Choroid plexus epithelial cell (primary cell): ENCODE measurements around the gene SHB.

Experiments
- DNase-seq: peaks from one replicate; pipeline ENCODE4 v3.0.0-alpha.2; 2010; ENCODE audit warnings: low read depth
- H3K4me3 ChIP-seq: 2 replicates; pipeline ENCODE4 v1.5.1; 2011; ENCODE audit warnings: low read depth, mild to moderate bottlenecking, control low read depth, low read length, moderate library complexity
- TF ChIP-seq, protein P1 (sequence below): conservative IDR thresholded peaks from 2 replicates; pipeline ENCODE4 v1.5.1; 2011; ENCODE audit warnings: low read depth, mild to moderate bottlenecking, control low read depth, inconsistent platforms, low read length, moderate library complexity

SHB gene

DNA sequence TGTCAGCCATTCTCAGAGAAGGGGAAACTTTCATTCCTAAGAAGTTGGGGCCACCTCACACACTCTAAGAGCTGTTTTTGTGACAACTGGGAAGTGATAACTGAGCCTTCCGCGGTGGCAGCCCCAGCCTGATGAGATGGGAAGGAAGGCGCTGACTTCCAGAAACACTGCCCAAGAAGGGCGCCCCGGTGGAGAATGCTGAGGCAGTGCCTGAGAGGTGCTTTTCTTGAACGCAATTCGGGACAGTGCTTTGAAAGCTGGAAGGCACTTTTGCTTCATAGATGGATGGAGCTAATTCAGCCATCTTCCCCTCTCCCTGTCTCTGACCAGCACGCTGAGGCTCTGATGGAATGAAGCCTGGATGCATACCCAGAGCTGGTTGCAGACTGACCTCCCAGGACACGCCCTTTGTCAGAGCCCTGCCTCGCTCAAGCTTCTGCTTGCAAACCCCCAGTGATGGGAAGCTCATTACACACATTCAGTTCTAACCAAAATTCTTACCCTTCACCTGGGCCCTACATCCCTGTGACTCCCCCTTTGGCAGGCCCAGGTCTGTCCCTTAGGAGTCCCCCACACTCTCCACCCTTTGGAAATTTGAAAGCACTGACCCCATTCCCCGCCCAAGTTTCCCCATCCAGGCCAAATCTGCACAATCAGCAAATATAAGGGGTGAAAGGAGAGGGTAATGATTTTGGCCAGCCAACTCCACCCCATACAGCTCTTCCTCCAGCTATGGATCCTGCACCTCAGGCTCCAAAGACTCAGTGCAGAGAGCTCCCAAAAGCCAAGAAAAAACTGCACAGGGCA lies 98.5 kb downstream of the SHB start:
- TF ChIP-seq, protein P1, sequence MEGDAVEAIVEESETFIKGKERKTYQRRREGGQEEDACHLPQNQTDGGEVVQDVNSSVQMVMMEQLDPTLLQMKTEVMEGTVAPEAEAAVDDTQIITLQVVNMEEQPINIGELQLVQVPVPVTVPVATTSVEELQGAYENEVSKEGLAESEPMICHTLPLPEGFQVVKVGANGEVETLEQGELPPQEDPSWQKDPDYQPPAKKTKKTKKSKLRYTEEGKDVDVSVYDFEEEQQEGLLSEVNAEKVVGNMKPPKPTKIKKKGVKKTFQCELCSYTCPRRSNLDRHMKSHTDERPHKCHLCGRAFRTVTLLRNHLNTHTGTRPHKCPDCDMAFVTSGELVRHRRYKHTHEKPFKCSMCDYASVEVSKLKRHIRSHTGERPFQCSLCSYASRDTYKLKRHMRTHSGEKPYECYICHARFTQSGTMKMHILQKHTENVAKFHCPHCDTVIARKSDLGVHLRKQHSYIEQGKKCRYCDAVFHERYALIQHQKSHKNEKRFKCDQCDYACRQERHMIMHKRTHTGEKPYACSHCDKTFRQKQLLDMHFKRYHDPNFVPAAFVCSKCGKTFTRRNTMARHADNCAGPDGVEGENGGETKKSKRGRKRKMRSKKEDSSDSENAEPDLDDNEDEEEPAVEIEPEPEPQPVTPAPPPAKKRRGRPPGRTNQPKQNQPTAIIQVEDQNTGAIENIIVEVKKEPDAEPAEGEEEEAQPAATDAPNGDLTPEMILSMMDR: no peak
- no peak overlapping the region for H3K4me3 ChIP-seq
- no peak for DNase-seq

DNA sequence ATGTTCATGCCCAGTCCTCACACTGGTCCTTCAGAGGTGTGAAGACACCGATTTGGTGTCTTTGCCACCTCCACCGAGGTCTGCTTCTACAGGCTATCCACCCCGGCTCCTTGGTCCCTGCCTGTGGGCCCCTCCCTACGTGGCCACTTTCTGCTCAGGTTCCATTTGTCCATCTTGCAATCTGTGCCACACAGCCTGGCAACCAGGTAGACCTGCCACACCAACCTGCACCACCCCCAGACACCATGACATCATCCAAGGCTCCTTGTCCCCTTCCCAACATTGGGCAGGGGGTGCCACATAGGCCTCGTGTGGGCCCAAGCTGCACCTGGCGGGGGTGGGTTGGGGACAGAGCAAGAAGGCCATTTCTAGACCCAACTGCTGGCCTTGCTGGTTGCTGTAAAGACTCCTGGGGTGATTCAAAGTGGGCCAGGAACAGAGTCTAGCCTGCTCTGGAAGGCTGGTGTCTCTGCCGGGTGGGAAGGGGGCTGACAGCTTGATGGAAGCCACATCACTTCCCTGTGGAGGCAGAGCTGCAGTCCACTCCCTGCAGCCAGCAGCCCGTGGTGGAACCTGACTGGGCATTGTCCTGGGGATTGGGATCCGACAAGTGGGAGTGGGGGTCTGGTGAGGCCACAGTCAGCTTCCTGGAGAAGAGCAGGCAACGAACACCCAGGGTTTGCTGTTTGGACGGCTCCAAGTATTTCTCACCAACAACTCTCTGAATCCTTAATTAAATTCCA lies 99.3 kb downstream of the SHB start:
- DNase-seq: no peak
- H3K4me3 ChIP-seq: no peak overlapping the region
- TF ChIP-seq, protein P1: no peak

DNA sequence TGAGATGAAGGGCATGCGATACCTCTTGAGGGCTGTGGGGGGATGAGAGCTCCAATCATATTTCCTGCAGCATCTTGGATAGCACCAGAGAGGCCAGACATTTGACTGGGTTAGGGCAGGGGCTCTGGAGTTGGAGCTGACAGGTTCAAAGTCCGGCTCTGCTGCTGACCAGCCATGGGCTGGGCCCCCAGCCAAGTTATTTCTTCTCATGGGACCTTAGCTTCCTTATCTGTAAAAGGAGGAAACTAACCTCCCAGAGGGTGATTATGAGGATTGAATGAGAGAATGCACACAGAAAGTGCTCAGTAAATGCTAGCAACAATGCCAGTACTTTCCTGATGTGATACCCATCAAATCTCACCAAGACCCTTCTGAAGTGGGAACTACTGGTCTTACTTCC lies 99.9 kb downstream of the SHB start:
- H3K4me3 ChIP-seq: no peak overlapping the region
- DNase-seq: peak; percentile 80
- TF ChIP-seq, protein P1: peak; percentile 27

DNA sequence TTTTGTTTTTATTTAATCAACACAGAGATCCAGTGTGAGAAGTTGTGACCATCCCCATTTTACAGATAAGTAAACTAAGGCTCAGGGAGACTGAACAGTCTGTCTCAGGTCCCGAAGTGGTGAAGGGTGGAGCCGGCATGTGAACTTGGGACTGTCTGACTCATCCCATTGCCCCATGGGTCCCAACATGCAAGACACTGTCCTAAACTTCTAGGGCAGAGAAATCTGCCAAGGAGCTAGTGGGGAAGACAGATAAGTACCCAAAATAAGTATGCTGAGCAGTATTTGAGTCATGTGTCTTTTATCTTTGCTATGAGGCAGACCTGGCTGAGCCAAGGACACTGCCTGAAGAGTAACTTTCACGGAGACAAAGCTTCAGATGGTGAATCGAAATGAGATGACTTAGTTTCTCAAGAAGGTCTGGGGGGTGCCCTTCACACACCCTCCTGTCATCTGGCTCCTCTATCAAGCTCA lies 100.8 kb downstream of the SHB start:
- H3K4me3 ChIP-seq: no peak overlapping the region
- DNase-seq: peak; percentile 54
- TF ChIP-seq, protein P1: no peak

DNA sequence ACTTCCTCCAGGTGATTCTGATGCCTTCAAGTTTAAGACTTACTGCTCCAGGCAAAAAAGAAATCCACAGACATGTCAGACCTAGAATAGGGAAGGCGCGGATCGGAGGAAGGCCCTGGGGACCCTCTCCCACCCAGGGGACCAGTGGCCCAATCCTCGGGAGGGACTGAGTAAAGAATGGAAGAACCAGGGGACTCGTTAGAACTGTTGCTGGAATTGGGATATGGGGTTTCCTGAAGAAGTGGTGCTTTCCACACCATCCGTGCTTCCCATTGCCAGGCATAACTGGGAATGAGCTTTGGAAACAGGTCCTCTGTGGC lies 101.3 kb downstream of the SHB start:
- TF ChIP-seq, protein P1: no peak
- no peak for DNase-seq
- H3K4me3 ChIP-seq: no peak overlapping the region

DNA sequence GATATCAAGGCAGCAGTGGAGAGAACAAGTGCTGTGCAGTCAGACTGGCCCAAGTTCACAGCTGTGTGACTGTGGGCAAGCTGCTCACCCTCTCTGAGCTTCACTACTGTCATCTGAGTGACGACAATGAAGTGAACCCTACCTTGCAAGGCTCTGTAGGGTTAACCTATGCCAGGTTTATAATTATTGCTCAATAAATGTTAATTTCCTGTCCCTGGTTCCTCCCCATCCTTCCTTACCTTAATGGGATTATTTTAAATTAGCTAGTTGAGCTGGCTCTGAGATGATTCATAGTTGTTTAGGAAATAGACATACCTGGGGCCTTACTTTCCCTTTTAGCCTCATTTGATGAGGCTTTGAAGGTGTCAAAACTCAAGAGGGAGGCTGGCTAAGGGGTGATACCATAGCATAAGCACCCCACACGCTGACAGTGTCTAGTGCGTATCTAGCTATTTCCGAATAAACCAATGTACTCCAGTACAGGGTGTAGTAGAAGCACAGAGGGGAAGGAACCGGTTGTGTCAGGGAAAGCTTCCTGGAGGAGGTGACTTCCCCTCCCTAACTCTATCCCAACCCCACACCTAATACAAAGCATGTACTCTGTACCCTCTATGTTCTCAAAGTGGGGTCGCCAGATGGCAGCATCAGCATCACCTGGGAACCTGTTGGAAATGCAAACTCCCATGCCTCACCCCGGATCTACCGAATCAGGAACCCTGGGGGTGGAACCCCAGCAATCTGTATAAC lies 101.8 kb downstream of the SHB start:
- no peak for DNase-seq
- no peak overlapping the region for H3K4me3 ChIP-seq
- TF ChIP-seq, protein P1: no peak
